HepG2 (cell line): ENCODE measurements around the gene DPH3. TPM values are rescaled to one million over a fixed set of nuclear protein-coding genes. Genes with fewer than 3 reads are reported as not detected.

ENCODE experiments used
- ATAC-seq: fragments of 200-7000 bp; cut with Tn5 transposase; 3 replicates; pipeline ENCODE4 v1.9.1; 2020; ENCODE audit warnings: mild to moderate bottlenecking, moderate library complexity
- BruUV-seq: library from RNA; stranded (reverse); fragments of 400-500 nt; replicated peaks from 2 replicates; lab custom pipeline; 2021; lab: Mats Ljungman, UMichigan
- CTCF ChIA-PET: fragments of 300-600 bp; formaldehyde crosslinking; extraction: SDS; loops from one replicate; lab custom pipeline; 2021; ENCODE audit warnings: low total read pairs, inconsistent platforms, low intra/inter-chr PET ratio; lab: Yijun Ruan, JAX
- POLR2A ChIA-PET: fragments of 350-600 bp; sonication (Branson Sonifier 250); formaldehyde crosslinking; loops from one replicate; lab custom pipeline; 2020; ENCODE audit warnings: antibody characterized with exemption, inconsistent platforms; lab: Yijun Ruan, JAX
- DNase-seq: peaks from one replicate; pipeline ENCODE4 v3.0.0-alpha.2; 2015; ENCODE audit warnings: low spot score
- FAIRE-seq: peaks from 3 replicates; lab custom pipeline; 2011; peaks lifted over from hg19 to GRCh38; lab: Jason Lieb, UNC
- H2AFZ ChIP-seq: one replicate; pipeline ENCODE4 v1.6.1; 2011; ENCODE audit warnings: low read length, inconsistent platforms
- H3K27ac ChIP-seq: fragments of 300-600 bp; 3 replicates; pipeline ENCODE4 v1.8.0; 2011; ENCODE audit warnings: mixed run types, mild to moderate bottlenecking, mixed read lengths, low read length, inconsistent platforms; ENCODE audit not compliant: insufficient read depth; ENCODE audit errors: extremely low read length
- H3K27me3 ChIP-seq, 2 experiments: fragments of 200-600 bp in 1 of 2; 2 replicates in 1 of 2; 3 replicates in 1 of 2; pipeline versions ENCODE4 v1.6.0 to v1.8.0; 2011; ENCODE audit warnings: low read length in 2 of 2, mild to moderate bottlenecking in 2 of 2, moderate library complexity in 2 of 2, inconsistent platforms in 1 of 2; ENCODE audit not compliant: insufficient read depth in 2 of 2, control insufficient read depth in 1 of 2
- H3K36me3 ChIP-seq, 2 experiments: fragments of 200-600 bp in 1 of 2; replicated peaks in 1 of 2; 2 replicates in 1 of 2; 3 replicates in 1 of 2; pipeline versions ENCODE4 v1.5.1 to v1.8.0; 2011; ENCODE audit warnings: low read length in 2 of 2, inconsistent platforms in 1 of 2; ENCODE audit not compliant: insufficient read depth in 2 of 2, control insufficient read depth in 1 of 2
- H3K4me1 ChIP-seq: 2 replicates; pipeline ENCODE4 v1.5.1; 2012; ENCODE audit warnings: low read length, inconsistent platforms; ENCODE audit not compliant: insufficient read depth
- H3K4me2 ChIP-seq: 2 replicates; pipeline ENCODE4 v1.6.0; 2011; ENCODE audit warnings: low read depth, low read length, inconsistent platforms
- H3K4me3 ChIP-seq, 3 experiments: fragments of 200-600 bp in 1 of 3; sonication (generic), shearing (Covaris generic) in 1 of 3; replicated peaks in 1 of 3; 2 replicates each; pipeline ENCODE4 v1.5.1; 2011 to 2016; ENCODE audit warnings: low read length in 3 of 3, inconsistent platforms in 2 of 3, low read depth in 2 of 3, mild to moderate bottlenecking in 2 of 3, control low read depth in 1 of 3, mixed read lengths in 1 of 3; ENCODE audit not compliant: insufficient read depth in 1 of 3
- H3K79me2 ChIP-seq: one replicate; pipeline ENCODE4 v1.6.1; 2011; ENCODE audit warnings: low read length, inconsistent platforms; ENCODE audit not compliant: insufficient read depth
- H3K9ac ChIP-seq: 2 replicates; pipeline ENCODE4 v1.6.0; 2011; ENCODE audit warnings: mild to moderate bottlenecking, low read depth, low read length, inconsistent platforms; ENCODE audit not compliant: insufficient read depth
- H3K9me3 ChIP-seq: 2 replicates; pipeline ENCODE4 v1.5.1; 2012; ENCODE audit warnings: mild to moderate bottlenecking, low read length
- H4K20me1 ChIP-seq: 2 replicates; pipeline ENCODE4 v1.6.0; 2011; ENCODE audit warnings: inconsistent platforms, mild to moderate bottlenecking, low read length, moderate library complexity; ENCODE audit not compliant: insufficient read depth
- AGO1 ChIP-seq: fragments of 200-400 bp; formaldehyde crosslinking; IDR thresholded peaks from 2 replicates; pipeline ENCODE4 v1.6.1; 2017; ENCODE audit warnings: mild to moderate bottlenecking, low read depth, low read length, moderate library complexity; ENCODE audit not compliant: poor library complexity, severe bottlenecking
- ARNTL ChIP-seq: sonication (generic); formaldehyde crosslinking; IDR thresholded peaks from 2 replicates; pipeline ENCODE4 v1.4.0; 2020; ENCODE audit warnings: mild to moderate bottlenecking, missing genetic modification reagents
- FUBP1 ChIP-seq: sonication (generic); formaldehyde crosslinking; IDR thresholded peaks from 2 replicates; pipeline ENCODE4 v1.5.1; 2020; ENCODE audit warnings: missing genetic modification reagents, mild to moderate bottlenecking, borderline replicate concordance
- MTA3 ChIP-seq: sonication (generic); formaldehyde crosslinking; IDR thresholded peaks from 2 replicates; pipeline ENCODE4 v1.4.0; 2020; ENCODE audit warnings: missing genetic modification reagents
- NFIB ChIP-seq: sonication (generic); formaldehyde crosslinking; IDR thresholded peaks from 2 replicates; pipeline ENCODE4 v1.9.0; 2021; ENCODE audit warnings: missing genetic modification reagents, mild to moderate bottlenecking, borderline replicate concordance
- SMYD3 ChIP-seq: sonication (generic); formaldehyde crosslinking; IDR thresholded peaks from 2 replicates; pipeline ENCODE4 v1.8.1; 2023; ENCODE audit warnings: mild to moderate bottlenecking, missing genetic modification reagents
- TMF1 ChIP-seq: sonication (generic); formaldehyde crosslinking; IDR thresholded peaks from 2 replicates; pipeline ENCODE4 v1.8.1; 2022; ENCODE audit warnings: low read depth, missing genetic modification reagents
- XBP1 ChIP-seq: sonication (generic); formaldehyde crosslinking; IDR thresholded peaks from 2 replicates; pipeline ENCODE4 v1.5.0; 2020; ENCODE audit warnings: missing genetic modification reagents
- ZNF251 ChIP-seq: sonication (generic); formaldehyde crosslinking; IDR thresholded peaks from 2 replicates; pipeline ENCODE4 v1.9.0; 2021; ENCODE audit warnings: mild to moderate bottlenecking, missing genetic modification reagents
- ZNF281 ChIP-seq: sonication (generic); formaldehyde crosslinking; IDR thresholded peaks from 2 replicates; pipeline ENCODE4 v1.4.0; 2020; ENCODE audit warnings: missing genetic modification reagents, borderline replicate concordance
- ZNF460 ChIP-seq: sonication (generic); formaldehyde crosslinking; IDR thresholded peaks from 2 replicates; pipeline ENCODE4 v1.5.1; 2020; ENCODE audit warnings: missing genetic modification reagents, mild to moderate bottlenecking, borderline replicate concordance
- WGBS: methylation state at CpG from one replicate; pipeline ENCODE4 v1.1.6; 2017; ENCODE audit warnings: low lambda C conversion rate; 5-methylcytosine and 5-hydroxymethylcytosine counted together
- in situ Hi-C: cut with HindIII; loops from 2 replicates; pipeline ENCODE4 v1.10.0; 2017; ENCODE audit warnings: low pct_unique_long_range_greater_than_20kb; ENCODE audit not compliant: extremely low pct_ligation_motif_present
- intact Hi-C: fragments of 100-400 bp; cut with micrococcal nuclease; formaldehyde crosslinking; loops from one replicate; pipeline ENCODE4 v1.10.0; 2022; ENCODE audit not compliant: unreplicated experiment
- polyA plus RNA-seq, 8 experiments: library from polyadenylated mRNA; depleted of rRNA in 3 of 8; stranded (reverse) in 7 of 8; unstranded in 1 of 8; fragments of >200 nt; fragmentation: Illumina TruSeq in 4 of 8; extraction: Trizol in 4 of 8; gene quantifications; 2 replicates each; pipeline versions ENCODE4 v1.2.1 to v1.2.3, GENCODE V29; 2011 to 2016; ENCODE audit warnings: low read depth in 4 of 8, missing spikeins in 1 of 8, mixed read lengths in 1 of 8; ENCODE audit not compliant: insufficient read depth in 1 of 8
- total RNA-seq, 5 experiments: library from RNA; depleted of rRNA; stranded (reverse); fragments of >200 nt; fragmentation: Illumina TruSeq; extraction: Trizol; gene quantifications; 2 replicates each; pipeline ENCODE4 v1.2.3, GENCODE V29; 2016; ENCODE audit warnings: low read depth in 1 of 5

Gene DPH3
- total and polyA plus RNA-seq, 2 of the 13 experiments (the other 11 are each of a cell fraction or from before 2014, with no cell fraction given), result 18.3 to 21.6 TPM

- in situ Hi-C loops, result no loop called here
- ATAC-seq, result no peak
These were observed 39.6 kb upstream of the DPH3 start for GRCh38 chr3:16304061-16305010.

GRCh38 chr3:16303037-16303575 lies 38.4 kb upstream of the DPH3 start:
- no peak for DNase-seq
- H3K4me2 ChIP-seq, result no peak overlapping the region
- intact Hi-C loops (no loop called here), in situ Hi-C loops (no loop called here)
- 97% methylated on average over 2 of the region's 2 CpGs for WGBS
- no peaks in the 10 kb centered on the region for H3K27me3 ChIP-seq
- peaks cover 11 to 65% of the 10 kb centered on the region in 2 experiments for H3K36me3 ChIP-seq
- no peak overlapping the region for H3K9ac ChIP-seq
- no TSS peak for BruUV-seq
- no peak for ATAC-seq
- H4K20me1 ChIP-seq, result no peaks in the 10 kb centered on the region
- no peak overlapping the region for H3K27ac ChIP-seq
- no peaks in the 10 kb centered on the region for H3K4me1 ChIP-seq
- H3K9me3 ChIP-seq, result no peaks in the 10 kb centered on the region
- no peak overlapping the region for H2AFZ ChIP-seq
- ChIA-PET POLR2A (no interaction called here), CTCF (no interaction called here)
- peaks cover 2% of the 10 kb centered on the region for H3K79me2 ChIP-seq
- no peak overlapping the region for H3K4me3 ChIP-seq
- no peak for FAIRE-seq
- TF ChIP-seq TMF1 (CRISPR knock-in tag) (no peak), NFIB (CRISPR knock-in tag) (no peak), ZNF251 (CRISPR knock-in tag) (no peak), FUBP1 (CRISPR knock-in tag) (no peak), ZNF460 (CRISPR knock-in tag) (no peak), ZNF281 (CRISPR knock-in tag) (no peak)

More at GRCh38 chr3:16304061-16305010, 39.6 kb upstream of the DPH3 start:
- CTCF ChIA-PET, result interaction anchor here (0.6 kb wide), 1 partner anchor 239 kb away, joined by 3 read pairs; no protein-coding TSS in a partner anchor
- POLR2A ChIA-PET, result no interaction called here
- intact Hi-C loops, result no loop called here
- H3K4me3 ChIP-seq, result no peak overlapping the region
- H3K36me3 ChIP-seq, result peaks cover 12 to 62% of the 10 kb centered on the region in 2 experiments
- H4K20me1 ChIP-seq, result no peaks in the 10 kb centered on the region
- no TSS peak for BruUV-seq
- no peak overlapping the region for H3K4me2 ChIP-seq
- no peak overlapping the region for H2AFZ ChIP-seq
- peaks cover 2% of the 10 kb centered on the region for H3K79me2 ChIP-seq
- H3K27ac ChIP-seq, result no peak overlapping the region
- H3K9ac ChIP-seq, result no peak overlapping the region
- no peaks in the 10 kb centered on the region for H3K4me1 ChIP-seq
- no peaks in the 10 kb centered on the region for H3K27me3 ChIP-seq
- 100% methylated on average over 2 of the region's 2 CpGs for WGBS
- no peaks in the 10 kb centered on the region for H3K9me3 ChIP-seq
- no peak for DNase-seq
- FAIRE-seq, result no peak
- no peak for TF ChIP-seq AGO1
- no peak for TF ChIP-seq ARNTL (CRISPR knock-in tag)
- no peak for TF ChIP-seq XBP1 (CRISPR knock-in tag)
- TF ChIP-seq SMYD3 (CRISPR knock-in tag), result no peak
- TF ChIP-seq MTA3 (CRISPR knock-in tag), result no peak
